GM03348 (cell line): ENCODE results near the gene TTC33.
"Not testable (repeated sequence)": the region's sequence is repeated elsewhere in the genome, so short reads cannot be mapped to it uniquely, and the experiment has no call there.

ENCODE experiments used
- DNase-seq: peaks from one replicate; pipeline ENCODE4 v3.0.0; 2012; ENCODE audit warnings: low spot score

The TTC33 gene

GRCh38 chr5:40607202-40607601 is 148.6 kb downstream of the TTC33 start:
- no peak for DNase-seq

- no peak for DNase-seq
Measured at GRCh38 chr5:40606077-40606765, 149.5 kb downstream of the TTC33 start.

GRCh38 chr5:40605295-40605958 is 150.3 kb downstream of the TTC33 start:
- peak; percentile 8 for DNase-seq

- DNase-seq, result peak; percentile 8
Measured at GRCh38 chr5:40603378-40603777, 152.4 kb downstream of the TTC33 start.

GRCh38 chr5:40601198-40601868 is 154.4 kb downstream of the TTC33 start:
- DNase-seq, result no peak

GRCh38 chr5:40600383-40600782 is 155.4 kb downstream of the TTC33 start:
- no peak for DNase-seq

- no peak for DNase-seq
Measured at GRCh38 chr5:40599676-40600075, 156.1 kb downstream of the TTC33 start.

- DNase-seq, result peak; percentile 6
Measured at GRCh38 chr5:40594811-40595210, 160.9 kb downstream of the TTC33 start.

GRCh38 chr5:40591727-40592396 is 163.9 kb downstream of the TTC33 start:
- DNase-seq, result not testable (repeated sequence)

GRCh38 chr5:40587376-40587775 is 168.4 kb downstream of the TTC33 start:
- peak; percentile 4 for DNase-seq

- DNase-seq, result no peak
Measured at GRCh38 chr5:40585537-40586267, 170.1 kb downstream of the TTC33 start.

GRCh38 chr5:40584054-40584453 is 171.7 kb downstream of the TTC33 start:
- DNase-seq, result no peak

- DNase-seq, result no peak
Measured at GRCh38 chr5:40578501-40579451, 177.0 kb downstream of the TTC33 start.

GRCh38 chr5:40577718-40578117 is 178.0 kb downstream of the TTC33 start:
- DNase-seq, result no peak

- no peak for DNase-seq
Measured at GRCh38 chr5:40575921-40576320, 179.8 kb downstream of the TTC33 start.

- no peak for DNase-seq
Measured at GRCh38 chr5:40575411-40575810, 180.3 kb downstream of the TTC33 start.

- peak; percentile 57 for DNase-seq
Measured at GRCh38 chr5:40572937-40573336, 182.8 kb downstream of the TTC33 start.

- no peak for DNase-seq
Measured at GRCh38 chr5:40572391-40572790, 183.4 kb downstream of the TTC33 start.

- DNase-seq, result no peak
Measured at GRCh38 chr5:40571729-40572128, 184.0 kb downstream of the TTC33 start.

GRCh38 chr5:40570408-40571129 is 185.2 kb downstream of the TTC33 start:
- peak; percentile 16 for DNase-seq
